Measurements from ENCODE around the gene TRIOBP.
"Not testable (repeated sequence)": the region's sequence is repeated elsewhere in the genome, so short reads cannot be mapped to it uniquely, and the experiment has no call there.

TRIOBP gene

GRCh38 chr22:37696260-37696656 lies 590 bp upstream of the TRIOBP start:
- FAIRE-seq: not testable (repeated sequence)

- FAIRE-seq: no peak
Measured at GRCh38 chr22:37697538-37697835, 639 bp downstream of the TRIOBP start.

- no peak for FAIRE-seq
Measured at GRCh38 chr22:37701141-37701786, 4.4 kb downstream of the TRIOBP start.

- no peak for FAIRE-seq
Measured at GRCh38 chr22:37703906-37704305, 7.1 kb downstream of the TRIOBP start.

- no peak for FAIRE-seq
Measured at GRCh38 chr22:37704645-37705044, 7.8 kb downstream of the TRIOBP start.

- no peak for FAIRE-seq
Measured at GRCh38 chr22:37705205-37705604, 8.4 kb downstream of the TRIOBP start.

- FAIRE-seq: no peak
Measured at GRCh38 chr22:37708580-37709444, 12.0 kb downstream of the TRIOBP start.

- FAIRE-seq: no peak
Measured at GRCh38 chr22:37709445-37709765, 12.6 kb downstream of the TRIOBP start.

GRCh38 chr22:37710675-37711074 lies 13.8 kb downstream of the TRIOBP start:
- FAIRE-seq: no peak

- FAIRE-seq: no peak
Measured at GRCh38 chr22:37711490-37711889, 14.6 kb downstream of the TRIOBP start.

- no peak for FAIRE-seq
Measured at GRCh38 chr22:37713761-37714160, 16.9 kb downstream of the TRIOBP start.

- FAIRE-seq: no peak
Measured at GRCh38 chr22:37714634-37715033, 17.8 kb downstream of the TRIOBP start.

GRCh38 chr22:37715760-37716159 lies 18.9 kb downstream of the TRIOBP start:
- FAIRE-seq: no peak

GRCh38 chr22:37716708-37717107 lies 19.9 kb downstream of the TRIOBP start:
- no peak for FAIRE-seq

GRCh38 chr22:37717235-37717634 lies 20.4 kb downstream of the TRIOBP start:
- FAIRE-seq: not testable (repeated sequence)

- not testable (repeated sequence) for FAIRE-seq
Measured at GRCh38 chr22:37717746-37718305, 21.0 kb downstream of the TRIOBP start.

GRCh38 chr22:37725551-37726240 lies 28.8 kb downstream of the TRIOBP start:
- no peak for FAIRE-seq

GRCh38 chr22:37726241-37726887 lies 29.5 kb downstream of the TRIOBP start:
- no peak for FAIRE-seq

GRCh38 chr22:37728620-37729019 lies 31.8 kb downstream of the TRIOBP start:
- FAIRE-seq: no peak

GRCh38 chr22:37731804-37732471 lies 35.1 kb downstream of the TRIOBP start:
- no peak for FAIRE-seq

- FAIRE-seq: no peak
Measured at GRCh38 chr22:37732699-37733607, 36.1 kb downstream of the TRIOBP start.
